Liver (tissue), 3 donors: ENCODE measurements around the gene GBX1.

Experiments
- CTCF ChIP-seq: fragments of 150-350 bp; IDR thresholded peaks from 2 replicates; pipeline ENCODE4 v1.5.1; 2017; ENCODE audit warnings: improper control_type of control experiment, low read depth, low read length; ENCODE audit not compliant: missing input control
- HNF4A ChIP-seq, 2 donors: conservative IDR thresholded peaks; 2 replicates each; pipeline ENCODE4 v1.6.1; 2016; ENCODE audit warnings: antibody characterized with exemption in 2 of 2, mild to moderate bottlenecking in 2 of 2
- HNF4G ChIP-seq: IDR thresholded peaks from 2 replicates; pipeline ENCODE4 v1.6.1; 2016; ENCODE audit warnings: antibody characterized with exemption
- YY1 ChIP-seq: IDR thresholded peaks from 2 replicates; pipeline ENCODE4 v1.6.1; 2016; ENCODE audit warnings: antibody characterized with exemption, mild to moderate bottlenecking
- donor health status: healthy.
- donor health status: healthy.

DNA sequence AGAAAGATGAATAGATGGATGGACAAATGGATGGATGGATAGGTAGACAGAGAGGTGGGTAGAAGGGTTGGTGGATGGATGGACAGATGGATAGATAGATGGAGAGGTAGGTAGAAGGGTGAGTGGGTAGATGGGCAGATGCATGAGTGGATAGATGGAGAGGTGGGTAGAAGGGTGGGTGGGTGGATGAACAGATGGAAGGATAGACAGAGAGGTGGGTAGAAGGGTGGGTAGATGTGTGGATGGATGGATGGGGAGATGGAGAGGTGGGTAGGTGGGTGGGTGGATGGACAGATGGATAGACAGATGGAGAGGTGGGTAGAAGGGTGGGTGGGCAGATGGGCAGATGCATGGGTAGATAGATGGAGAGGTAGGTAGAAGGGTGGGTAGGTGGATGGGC is 30.4 kb upstream of the GBX1 start:
- TF ChIP-seq YY1 (no peak), HNF4G (no peak), CTCF (no peak), HNF4A (conservative IDR thresholded peaks at IDR 0.05) (no peak)
